Measurements from ENCODE around the gene GRM4.

Gene GRM4

DNA sequence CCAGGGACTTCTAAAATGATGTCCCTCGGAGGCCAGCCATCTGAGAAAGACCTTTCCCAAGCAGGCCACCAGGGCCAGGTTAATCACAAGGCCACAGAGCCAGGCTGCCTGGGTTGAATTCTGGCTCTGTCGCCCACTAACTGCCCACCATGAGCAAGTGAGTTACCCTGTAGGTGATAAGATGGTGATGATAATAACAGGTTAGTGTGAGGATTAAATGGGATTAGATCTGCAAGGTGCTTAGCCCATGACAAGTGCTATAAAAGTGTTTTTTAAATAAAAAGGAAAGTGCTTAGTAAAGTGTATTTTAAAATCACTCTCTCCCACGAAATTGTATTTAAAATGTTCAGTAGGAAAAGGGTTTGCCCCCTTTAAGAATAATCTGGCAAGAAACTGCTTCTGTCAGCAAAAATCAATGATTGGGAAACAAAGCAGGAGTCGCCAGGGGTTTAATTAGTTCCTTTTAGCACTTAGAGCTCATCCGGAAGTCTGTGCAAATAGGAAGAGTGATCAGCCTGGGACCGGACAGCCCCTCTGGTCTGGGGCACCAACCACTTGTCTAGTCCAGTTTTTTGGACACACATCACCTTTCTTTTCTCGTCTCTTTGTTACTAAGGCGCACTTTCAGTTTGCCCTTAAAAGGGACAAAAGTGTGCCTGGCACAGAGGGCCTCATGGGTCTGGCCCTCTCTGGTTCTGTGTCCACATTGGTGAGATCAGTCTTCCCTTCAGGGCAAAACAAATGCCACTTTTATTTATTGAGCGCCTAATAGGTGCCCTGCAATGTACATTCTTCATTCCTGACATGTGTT is 150.4 kb downstream of the GRM4 start:
- DNase-seq (ENCODE audit: low read depth) = no peak
- no peak overlapping the region for H3K4me3 ChIP-seq (replicated peaks; ENCODE audit: low read depth, low read length)
- TF ChIP-seq, protein P1, sequence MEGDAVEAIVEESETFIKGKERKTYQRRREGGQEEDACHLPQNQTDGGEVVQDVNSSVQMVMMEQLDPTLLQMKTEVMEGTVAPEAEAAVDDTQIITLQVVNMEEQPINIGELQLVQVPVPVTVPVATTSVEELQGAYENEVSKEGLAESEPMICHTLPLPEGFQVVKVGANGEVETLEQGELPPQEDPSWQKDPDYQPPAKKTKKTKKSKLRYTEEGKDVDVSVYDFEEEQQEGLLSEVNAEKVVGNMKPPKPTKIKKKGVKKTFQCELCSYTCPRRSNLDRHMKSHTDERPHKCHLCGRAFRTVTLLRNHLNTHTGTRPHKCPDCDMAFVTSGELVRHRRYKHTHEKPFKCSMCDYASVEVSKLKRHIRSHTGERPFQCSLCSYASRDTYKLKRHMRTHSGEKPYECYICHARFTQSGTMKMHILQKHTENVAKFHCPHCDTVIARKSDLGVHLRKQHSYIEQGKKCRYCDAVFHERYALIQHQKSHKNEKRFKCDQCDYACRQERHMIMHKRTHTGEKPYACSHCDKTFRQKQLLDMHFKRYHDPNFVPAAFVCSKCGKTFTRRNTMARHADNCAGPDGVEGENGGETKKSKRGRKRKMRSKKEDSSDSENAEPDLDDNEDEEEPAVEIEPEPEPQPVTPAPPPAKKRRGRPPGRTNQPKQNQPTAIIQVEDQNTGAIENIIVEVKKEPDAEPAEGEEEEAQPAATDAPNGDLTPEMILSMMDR (IDR thresholded peaks at IDR 0.05; ENCODE audit: low read length, missing control alignments) = no peak

DNA sequence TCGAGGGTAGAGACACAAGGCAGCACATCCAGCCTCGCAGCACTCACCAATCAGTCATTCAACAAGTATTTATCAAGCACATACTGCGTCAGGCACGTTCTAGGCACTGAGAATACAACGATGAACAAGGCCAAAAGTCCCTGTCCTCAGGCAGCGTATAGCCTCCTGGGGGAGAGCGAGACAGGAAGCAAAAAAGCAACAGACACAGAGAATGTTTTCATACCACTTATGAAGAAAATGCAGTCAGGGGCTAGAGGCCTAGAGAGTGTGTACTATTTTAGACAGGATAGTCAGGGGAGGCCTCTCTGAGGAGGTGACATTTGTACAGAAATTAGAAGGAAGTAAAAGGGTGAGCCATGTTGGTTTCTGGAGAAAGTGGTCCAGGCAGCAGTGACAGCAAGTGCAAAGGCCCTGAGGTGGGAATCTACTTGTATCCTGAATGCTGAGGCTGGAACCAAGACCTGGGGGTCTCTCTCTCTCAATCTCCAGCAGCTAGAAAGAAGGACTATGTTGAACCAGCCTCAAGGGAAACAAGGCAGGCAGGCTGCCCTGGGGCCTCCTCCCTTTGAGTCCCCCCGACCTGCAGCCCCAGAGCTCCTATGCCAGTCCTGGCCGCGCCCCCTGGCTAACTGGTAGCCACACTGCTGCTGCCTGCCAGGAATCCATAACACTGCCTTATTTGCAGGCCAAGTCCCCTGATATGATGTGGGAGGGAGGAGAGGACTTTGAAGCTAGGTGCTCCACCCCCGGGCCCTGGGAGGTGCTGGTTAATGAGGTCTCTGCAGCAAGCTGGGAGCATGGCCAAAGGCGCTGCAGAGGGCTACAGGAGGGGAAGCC is 151.2 kb downstream of the GRM4 start:
- no peak for DNase-seq (ENCODE audit: low read depth)
- TF ChIP-seq, protein P1 (IDR thresholded peaks at IDR 0.05; ENCODE audit: low read length, missing control alignments) = no peak
- H3K4me3 ChIP-seq (replicated peaks; ENCODE audit: low read depth, low read length) = no peak overlapping the region

DNA sequence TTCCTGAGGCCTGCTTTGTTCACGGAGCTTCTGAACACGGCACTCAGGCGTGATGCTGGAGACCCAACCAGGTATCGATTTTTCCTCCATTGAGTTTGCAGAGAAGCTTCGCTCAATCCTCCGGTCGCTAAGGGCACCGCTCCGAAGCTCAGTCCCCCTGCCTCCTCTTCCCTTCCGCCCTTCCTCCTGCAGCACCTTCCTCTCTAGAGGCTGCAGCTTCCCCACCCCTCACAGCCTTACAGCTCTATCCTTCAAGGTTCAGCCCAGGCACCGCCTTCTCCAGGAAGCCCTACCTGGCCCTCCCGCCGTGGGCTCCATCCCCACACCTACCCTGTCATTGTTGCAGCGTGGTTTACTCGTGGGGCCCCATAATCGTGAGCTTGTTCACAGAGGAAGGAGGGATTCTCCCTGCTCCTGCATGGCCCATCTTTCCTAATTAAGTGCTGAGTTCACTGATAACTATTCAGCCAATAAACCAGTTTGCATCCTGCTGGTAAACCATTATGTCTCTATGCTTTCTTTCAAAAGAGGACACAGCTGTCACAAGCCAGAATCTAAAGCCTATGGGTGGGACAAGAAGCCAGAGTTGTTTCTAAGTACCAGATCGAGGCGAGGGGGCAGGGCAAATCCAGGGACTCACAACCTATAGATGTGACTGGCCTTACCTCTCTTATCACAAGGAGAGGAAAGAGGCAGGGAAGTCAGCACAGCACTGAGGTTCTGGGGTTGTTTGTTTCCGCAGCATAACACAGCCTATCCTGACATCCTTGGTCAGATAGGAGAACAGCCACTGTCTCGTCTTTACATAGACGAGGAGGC is 152.0 kb downstream of the GRM4 start:
- no peak overlapping the region for H3K4me3 ChIP-seq (replicated peaks; ENCODE audit: low read depth, low read length)
- no peak for DNase-seq (ENCODE audit: low read depth)
- TF ChIP-seq, protein P1 (IDR thresholded peaks at IDR 0.05; ENCODE audit: low read length, missing control alignments) = no peak

DNA sequence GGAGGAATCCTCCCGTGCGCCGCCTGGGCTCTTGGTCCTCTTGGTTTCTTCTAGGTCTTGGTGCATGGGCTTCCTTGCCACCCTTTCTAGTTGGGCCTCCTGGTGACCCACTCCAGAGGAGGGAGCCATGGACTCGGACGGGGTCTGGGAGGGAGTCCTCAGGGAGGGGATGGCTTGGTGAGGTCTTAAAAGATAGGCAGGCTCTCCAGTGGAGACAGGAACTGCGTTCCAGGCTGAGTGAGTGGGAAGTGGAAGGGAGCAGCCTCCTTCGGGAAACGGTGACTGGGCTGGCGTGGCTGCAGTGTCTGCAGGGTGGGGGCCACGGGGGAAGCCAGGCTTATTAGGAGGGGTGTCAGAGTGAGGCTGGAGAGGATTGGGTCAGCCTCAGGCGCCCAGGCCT is 152.8 kb downstream of the GRM4 start:
- no peak for DNase-seq (ENCODE audit: low read depth)
- TF ChIP-seq, protein P1 (IDR thresholded peaks at IDR 0.05; ENCODE audit: low read length, missing control alignments) = no peak
- H3K4me3 ChIP-seq (replicated peaks; ENCODE audit: low read depth, low read length) = no peak overlapping the region

DNA sequence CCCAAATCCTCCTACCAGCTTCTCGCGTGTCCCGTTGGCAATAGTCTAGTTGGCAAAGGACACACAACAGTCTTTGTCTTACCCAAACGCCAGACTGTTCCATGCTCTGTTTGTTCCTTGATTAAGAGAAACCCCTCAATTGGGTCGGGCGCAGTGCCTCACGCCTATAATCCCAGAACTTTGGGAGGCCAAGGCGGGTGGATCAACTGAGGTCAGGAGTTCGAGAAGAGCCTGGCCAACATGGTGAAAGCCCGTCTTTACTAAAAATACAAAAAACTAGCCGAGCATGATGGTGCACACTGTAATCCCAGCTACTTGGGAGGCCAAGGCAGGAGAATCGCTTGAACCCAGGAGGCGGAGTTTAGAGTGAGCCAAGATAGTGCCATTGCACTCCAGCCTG is 153.7 kb downstream of the GRM4 start:
- TF ChIP-seq, protein P1 (IDR thresholded peaks at IDR 0.05; ENCODE audit: low read length, missing control alignments) = no peak
- DNase-seq (ENCODE audit: low read depth) = no peak
- H3K4me3 ChIP-seq (replicated peaks; ENCODE audit: low read depth, low read length) = no peak overlapping the region

DNA sequence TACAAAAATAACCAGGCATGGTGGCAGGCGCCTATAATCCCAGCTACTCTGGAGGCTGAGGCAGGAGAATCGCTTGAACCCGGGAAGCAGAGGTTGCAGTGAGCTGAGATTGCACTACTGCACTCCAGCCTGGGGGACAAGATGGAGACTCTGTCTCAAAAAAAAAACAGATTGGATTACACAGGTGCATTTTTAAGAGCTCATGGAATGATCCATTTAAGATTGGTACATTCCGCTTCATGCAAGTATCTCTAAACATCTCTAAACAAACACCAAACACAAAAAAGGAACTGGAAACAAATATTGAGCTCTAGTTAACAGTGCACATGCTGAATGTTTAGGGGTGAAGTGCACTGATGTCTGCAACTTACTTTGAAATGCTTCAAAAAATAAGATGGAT is 154.3 kb downstream of the GRM4 start:
- H3K4me3 ChIP-seq (replicated peaks; ENCODE audit: low read depth, low read length) = no peak overlapping the region
- TF ChIP-seq, protein P1 (IDR thresholded peaks at IDR 0.05; ENCODE audit: low read length, missing control alignments) = no peak
- DNase-seq (ENCODE audit: low read depth) = no peak
